Fibroblast of lung (primary cell): Measurements from ENCODE around the gene STX8. TPM values are rescaled to one million over a fixed set of nuclear protein-coding genes. Genes with fewer than 3 reads are reported as not detected.

Experiments used
- DNase-seq, 2 donors: peaks; one replicate each; pipeline versions ENCODE4 v3.0.0 to v3.0.0-alpha.2; 2010; ENCODE audit warnings: low read depth in 2 of 2
- H2AFZ ChIP-seq: 2 replicates; pipeline ENCODE4 v1.5.1; 2012; ENCODE audit warnings: low read length, control low read depth, inconsistent platforms
- H3K27ac ChIP-seq: 2 replicates; pipeline ENCODE4 v1.5.1; 2011; ENCODE audit warnings: low read length, control low read depth; ENCODE audit not compliant: insufficient read depth
- H3K27me3 ChIP-seq: 2 replicates; pipeline ENCODE4 v1.5.1; 2011; ENCODE audit warnings: mild to moderate bottlenecking, low read length; ENCODE audit not compliant: control insufficient read depth, insufficient read depth
- H3K36me3 ChIP-seq: 2 replicates; pipeline ENCODE4 v1.5.1; 2011; ENCODE audit warnings: low read length; ENCODE audit not compliant: control insufficient read depth, insufficient read depth
- H3K4me1 ChIP-seq: 2 replicates; pipeline ENCODE4 v1.5.1; 2011; ENCODE audit warnings: low read length; ENCODE audit not compliant: control insufficient read depth, insufficient read depth; ENCODE audit errors: extremely low read depth
- H3K4me2 ChIP-seq: 2 replicates; pipeline ENCODE4 v1.5.1; 2011; ENCODE audit warnings: low read length, control low read depth; ENCODE audit not compliant: insufficient read depth; ENCODE audit errors: extremely low read depth
- H3K4me3 ChIP-seq, 4 experiments: fragments of 200-600 bp in 1 of 4; sonication (generic) in 1 of 4; replicated peaks in 1 of 4; 2 replicates each; pipeline ENCODE4 v1.5.1; 2011 to 2016; ENCODE audit warnings: low read length in 4 of 4, low read depth in 3 of 4, mild to moderate bottlenecking in 3 of 4, control low read depth in 2 of 4, inconsistent platforms in 1 of 4, mixed read lengths in 1 of 4; ENCODE audit not compliant: insufficient read depth in 1 of 4; ENCODE audit errors: control extremely low read depth in 1 of 4
- H3K79me2 ChIP-seq: 2 replicates; pipeline ENCODE4 v1.5.1; 2012; ENCODE audit warnings: mild to moderate bottlenecking, low read length, inconsistent platforms; ENCODE audit not compliant: control insufficient read depth, insufficient read depth
- H3K9ac ChIP-seq: 2 replicates; pipeline ENCODE4 v1.5.1; 2011; ENCODE audit warnings: mild to moderate bottlenecking, low read length, control low read depth; ENCODE audit not compliant: insufficient read depth
- H3K9me3 ChIP-seq: 2 replicates; pipeline ENCODE4 v1.5.1; 2012; ENCODE audit warnings: low read depth, low read length; ENCODE audit not compliant: control insufficient read depth, insufficient read depth
- H4K20me1 ChIP-seq: 2 replicates; pipeline ENCODE4 v1.5.1; 2011; ENCODE audit warnings: low read length; ENCODE audit not compliant: control insufficient read depth, insufficient read depth; ENCODE audit errors: extremely low read depth
- EZH2 ChIP-seq: IDR thresholded peaks from 2 replicates; pipeline ENCODE4 v1.5.1; 2012; ENCODE audit warnings: low read length, control low read depth, mild to moderate bottlenecking; ENCODE audit errors: missing control alignments
- polyA plus RNA-seq, 2 donors: library from polyadenylated mRNA; depleted of rRNA in 1 of 2; stranded (reverse) in 1 of 2; unstranded in 1 of 2; fragments of >200 nt; gene quantifications; 2 replicates each; pipeline ENCODE4 v1.2.1, GENCODE V29; 2011 to 2012; ENCODE audit warnings: missing spikeins in 1 of 2
- total RNA-seq: library from RNA; depleted of rRNA; stranded (reverse); fragments of >200 nt; gene quantifications from 2 replicates; pipeline ENCODE4 v1.2.1, GENCODE V29; 2014
- TF ChIP-seq, protein P1 (sequence below), 2 donors: IDR thresholded peaks in 1 of 2; conservative IDR thresholded peaks in 1 of 2; 1 replicate in 1 of 2; 2 replicates in 1 of 2; pipeline ENCODE4 v1.5.1; 2011 to 2012; ENCODE audit warnings: low read length in 2 of 2, control low read depth in 1 of 2, inconsistent platforms in 1 of 2, low read depth in 1 of 2, mild to moderate bottlenecking in 1 of 2

Gene STX8
- total and polyA plus RNA-seq, 2 donors (not counting 1 experiment from before 2014, with no cell fraction given), result 84.7 to 128 TPM

DNA sequence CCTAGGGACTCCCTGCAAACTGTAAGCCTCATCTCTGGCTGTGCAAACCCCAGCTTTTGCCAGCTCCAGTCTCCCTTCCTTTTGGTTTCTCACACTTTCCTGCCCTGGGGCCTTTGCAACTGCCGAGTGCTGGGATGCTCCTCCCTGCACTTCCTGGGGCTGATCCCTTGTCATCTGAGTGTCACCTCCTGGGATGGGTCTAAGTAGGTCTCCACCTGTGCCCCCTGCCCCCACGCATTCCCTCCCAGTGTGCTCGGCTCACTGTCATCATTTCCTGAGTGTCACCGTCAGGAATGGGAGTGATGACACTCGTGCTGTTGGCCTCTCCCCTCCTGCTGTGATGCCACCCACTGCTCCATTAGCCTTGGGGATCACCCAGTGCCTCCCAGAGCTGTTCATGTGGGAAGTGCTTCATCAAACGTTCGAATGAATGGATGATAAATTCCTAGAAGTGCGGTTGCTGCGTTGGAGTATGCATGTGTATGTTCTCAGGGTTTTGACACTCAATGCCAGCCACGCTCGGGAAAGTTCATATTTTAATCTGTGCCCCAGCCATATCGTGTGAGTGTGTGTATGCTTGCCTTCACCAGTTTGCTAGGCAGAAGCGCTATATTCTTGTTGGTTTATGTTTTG is 364.4 kb downstream of the STX8 start:
- Histone ChIP-seq H3K36me3 (no peaks in the 10 kb centered on the region), H3K4me3 (no peak overlapping the region), H3K27ac (no peak overlapping the region), H3K4me1 (no peaks in the 10 kb centered on the region), H3K9ac (no peak overlapping the region), H3K4me2 (no peak overlapping the region), H3K79me2 (no peaks in the 10 kb centered on the region), H2AFZ (no peak overlapping the region), H4K20me1 (no peaks in the 10 kb centered on the region), H3K27me3 (no peaks in the 10 kb centered on the region), H3K9me3 (no peaks in the 10 kb centered on the region)
- TF ChIP-seq, protein P1, sequence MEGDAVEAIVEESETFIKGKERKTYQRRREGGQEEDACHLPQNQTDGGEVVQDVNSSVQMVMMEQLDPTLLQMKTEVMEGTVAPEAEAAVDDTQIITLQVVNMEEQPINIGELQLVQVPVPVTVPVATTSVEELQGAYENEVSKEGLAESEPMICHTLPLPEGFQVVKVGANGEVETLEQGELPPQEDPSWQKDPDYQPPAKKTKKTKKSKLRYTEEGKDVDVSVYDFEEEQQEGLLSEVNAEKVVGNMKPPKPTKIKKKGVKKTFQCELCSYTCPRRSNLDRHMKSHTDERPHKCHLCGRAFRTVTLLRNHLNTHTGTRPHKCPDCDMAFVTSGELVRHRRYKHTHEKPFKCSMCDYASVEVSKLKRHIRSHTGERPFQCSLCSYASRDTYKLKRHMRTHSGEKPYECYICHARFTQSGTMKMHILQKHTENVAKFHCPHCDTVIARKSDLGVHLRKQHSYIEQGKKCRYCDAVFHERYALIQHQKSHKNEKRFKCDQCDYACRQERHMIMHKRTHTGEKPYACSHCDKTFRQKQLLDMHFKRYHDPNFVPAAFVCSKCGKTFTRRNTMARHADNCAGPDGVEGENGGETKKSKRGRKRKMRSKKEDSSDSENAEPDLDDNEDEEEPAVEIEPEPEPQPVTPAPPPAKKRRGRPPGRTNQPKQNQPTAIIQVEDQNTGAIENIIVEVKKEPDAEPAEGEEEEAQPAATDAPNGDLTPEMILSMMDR (conservative IDR thresholded peaks at IDR 0.05 in 1 of 2, IDR thresholded peaks at IDR 0.05 in 1 of 2; ENCODE audit: low read depth in 1 of 2, low read length in 2 of 2), result no peak
- no peak for TF ChIP-seq EZH2
- DNase-seq, result no peak

DNA sequence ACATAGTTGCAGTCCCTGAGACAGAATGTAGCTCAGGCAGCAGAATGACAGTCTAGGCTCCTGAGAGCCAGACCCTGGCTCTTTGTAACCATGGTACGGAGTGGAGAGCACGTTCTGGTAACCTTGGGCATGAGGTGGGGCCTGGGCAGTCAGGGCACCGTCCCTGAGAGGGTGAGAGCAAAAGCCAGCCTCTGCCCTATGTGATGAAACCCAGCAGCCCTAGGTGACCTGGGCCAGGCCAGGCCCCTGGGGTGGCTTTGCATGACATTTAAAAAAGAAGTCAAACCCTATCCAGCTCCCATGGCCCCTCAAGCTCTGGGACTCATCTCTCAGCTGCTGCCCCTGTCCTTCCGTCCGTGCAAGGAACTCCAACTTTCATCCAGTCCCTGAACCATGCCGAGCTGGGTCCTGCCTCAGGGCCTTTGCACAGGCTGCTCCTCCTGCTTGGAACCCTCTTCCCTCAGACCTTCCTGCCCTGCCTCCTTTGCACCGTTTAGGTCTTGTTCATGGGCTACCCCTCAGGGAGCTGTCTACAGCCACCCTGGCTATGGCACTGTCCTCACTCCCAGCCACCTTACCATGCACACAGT is 365.7 kb downstream of the STX8 start:
- Histone ChIP-seq H3K79me2 (no peaks in the 10 kb centered on the region), H3K36me3 (no peaks in the 10 kb centered on the region), H3K27ac (no peak overlapping the region), H3K4me3 (no peak overlapping the region), H3K9me3 (no peaks in the 10 kb centered on the region), H3K4me1 (no peaks in the 10 kb centered on the region), H2AFZ (no peak overlapping the region), H3K27me3 (peaks cover 3% of the 10 kb centered on the region), H4K20me1 (no peaks in the 10 kb centered on the region), H3K4me2 (no peak overlapping the region), H3K9ac (no peak overlapping the region)
- no peak for TF ChIP-seq EZH2
- TF ChIP-seq, protein P1 (conservative IDR thresholded peaks at IDR 0.05 in 1 of 2, IDR thresholded peaks at IDR 0.05 in 1 of 2; ENCODE audit: low read depth in 1 of 2, low read length in 2 of 2), result no peak
- DNase-seq, result no peak

DNA sequence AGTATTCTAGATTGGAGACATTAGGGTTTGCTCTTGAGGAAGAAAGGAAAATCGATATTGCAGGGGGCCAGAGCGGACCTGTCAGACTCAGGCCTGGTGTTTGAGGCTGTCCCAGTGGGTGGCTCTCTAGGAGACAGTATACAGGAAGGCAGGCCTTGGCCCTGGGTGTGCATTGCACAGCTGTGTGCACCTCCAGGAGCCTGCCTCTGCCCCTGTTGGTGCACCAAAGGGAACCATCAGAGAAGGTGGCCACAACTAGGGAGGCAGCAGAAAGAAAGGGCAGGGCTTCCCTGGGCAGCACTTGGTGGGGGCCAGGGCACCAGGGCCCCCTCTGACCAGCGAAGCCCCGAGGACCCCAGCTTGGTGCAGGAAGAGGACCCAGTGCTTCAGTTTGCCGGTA is 366.3 kb downstream of the STX8 start:
- no peak overlapping the region for H3K9ac ChIP-seq
- H3K79me2 ChIP-seq, result no peaks in the 10 kb centered on the region
- no peak overlapping the region for H3K4me2 ChIP-seq
- no peak overlapping the region for H3K4me3 ChIP-seq
- H2AFZ ChIP-seq, result no peak overlapping the region
- no peaks in the 10 kb centered on the region for H3K4me1 ChIP-seq
- TF ChIP-seq, protein P1 (conservative IDR thresholded peaks at IDR 0.05 in 1 of 2, IDR thresholded peaks at IDR 0.05 in 1 of 2; ENCODE audit: low read depth in 1 of 2, low read length in 2 of 2), result no peak
- TF ChIP-seq EZH2, result no peak
- no peaks in the 10 kb centered on the region for H3K9me3 ChIP-seq
- no peaks in the 10 kb centered on the region for H3K36me3 ChIP-seq
- no peak overlapping the region for H3K27ac ChIP-seq
- H4K20me1 ChIP-seq, result no peaks in the 10 kb centered on the region
- DNase-seq, result no peak
- H3K27me3 ChIP-seq, result peaks cover 3% of the 10 kb centered on the region
